ENCODE measurements around the gene R3HDM1.

GRCh38 chr2:135555311-135555710 is 24.0 kb downstream of the R3HDM1 start:
- TF ChIP-seq POLR2A (IDR thresholded peaks at IDR 0.05) (no peak), CTCF (IDR thresholded peaks at IDR 0.05) (no peak), POLR2AphosphoS5 (IDR thresholded peaks at IDR 0.05) (no peak)
